GM12878 (cell line): ENCODE results near the gene UNC119B. TPM values are rescaled to one million over a fixed set of nuclear protein-coding genes. Genes with fewer than 3 reads are reported as not detected.

Source experiments
- ATAC-seq: fragments of 200-7000 bp; cut with Tn5 transposase; 3 replicates; pipeline ENCODE4 v1.9.1; 2020; ENCODE audit warnings: mild to moderate bottlenecking, moderate library complexity
- BruUV-seq: library from RNA; stranded (reverse); fragments of 400-500 nt; replicated peaks from 2 replicates; lab custom pipeline; 2021; lab: Mats Ljungman, UMichigan
- CTCF ChIA-PET: fragments of 300-600 bp; sonication (Branson Sonifier 250); formaldehyde crosslinking; extraction: SDS; loops from one replicate; lab custom pipeline; 2021; ENCODE audit warnings: inconsistent platforms; lab: Yijun Ruan, JAX
- POLR2A ChIA-PET: fragments of 350-600 bp; formaldehyde crosslinking; extraction: SDS; loops from one replicate; lab custom pipeline; 2021; ENCODE audit warnings: inconsistent platforms; lab: Charles Lee
- RAD21 ChIA-PET: fragments of 300-600 bp; sonication (Branson Sonifier 250); formaldehyde crosslinking; loops from one replicate; lab custom pipeline; 2023; ENCODE audit warnings: antibody characterized with exemption; ENCODE audit not compliant: unreplicated experiment; lab: Charles Lee
- SMC1A ChIA-PET: fragments of 300-600 bp; sonication (Branson Sonifier 250); formaldehyde crosslinking; loops from one replicate; lab custom pipeline; 2023; ENCODE audit not compliant: unreplicated experiment, uncharacterized antibody; lab: Charles Lee
- DNase-seq: peaks from one replicate; pipeline ENCODE4 v3.0.0-alpha.2; 2011; ENCODE audit warnings: low read depth, low spot score
- FAIRE-seq: peaks from 3 replicates; lab custom pipeline; 2011; peaks lifted over from hg19 to GRCh38; lab: Jason Lieb, UNC
- H2AFZ ChIP-seq: 2 replicates; pipeline ENCODE4 v1.6.0; 2011; ENCODE audit warnings: low read depth, low read length, control low read depth; ENCODE audit not compliant: control insufficient read depth
- H3K27ac ChIP-seq: 2 replicates; pipeline ENCODE4 v1.5.1; 2011; ENCODE audit warnings: control low read depth; ENCODE audit not compliant: control insufficient read depth, insufficient read depth
- H3K27me3 ChIP-seq, 2 experiments: replicated peaks in 1 of 2; 2 replicates each; pipeline versions ENCODE4 v1.6.0 to v1.6.1; 2011; ENCODE audit warnings: low read length in 1 of 2; ENCODE audit not compliant: control insufficient read depth in 2 of 2, insufficient read depth in 2 of 2
- H3K36me3 ChIP-seq, 2 experiments: 2 replicates each; pipeline ENCODE4 v1.5.1; 2011; ENCODE audit warnings: low read length in 1 of 2; ENCODE audit not compliant: control insufficient read depth in 2 of 2, insufficient read depth in 2 of 2
- H3K4me1 ChIP-seq: 2 replicates; pipeline ENCODE4 v1.6.1; 2011; ENCODE audit warnings: mild to moderate bottlenecking, low read length, moderate library complexity, mixed read lengths; ENCODE audit not compliant: control insufficient read depth, insufficient read depth
- H3K4me2 ChIP-seq: 2 replicates; pipeline ENCODE4 v1.6.0; 2011; ENCODE audit warnings: control low read depth; ENCODE audit not compliant: control insufficient read depth, insufficient read depth
- H3K4me3 ChIP-seq: fragments of 200-600 bp; sonication (generic); 2 replicates; pipeline ENCODE4 v1.5.1; 2016
- H3K79me2 ChIP-seq: 2 replicates; pipeline ENCODE4 v1.6.0; 2011; ENCODE audit warnings: low read length; ENCODE audit not compliant: control insufficient read depth, insufficient read depth
- H3K9ac ChIP-seq: 2 replicates; pipeline ENCODE4 v1.8.0; 2011; ENCODE audit warnings: low read length, control low read depth, mixed read lengths; ENCODE audit not compliant: control insufficient read depth, insufficient read depth
- H3K9me3 ChIP-seq: replicated peaks from 3 replicates; pipeline ENCODE4 v1.5.1; 2011; ENCODE audit warnings: mild to moderate bottlenecking, low read length; ENCODE audit not compliant: control insufficient read depth, insufficient read depth
- H4K20me1 ChIP-seq: 2 replicates; pipeline ENCODE4 v1.6.0; 2011; ENCODE audit not compliant: control insufficient read depth, insufficient read depth
- BACH1 ChIP-seq: fragments of 450-650 bp; IDR thresholded peaks from 2 replicates; pipeline ENCODE4 v1.6.1; 2017; ENCODE audit warnings: mild to moderate bottlenecking, borderline replicate concordance
- DPF2 ChIP-seq: fragments of 450-650 bp; IDR thresholded peaks from 2 replicates; pipeline ENCODE4 v1.6.1; 2017; ENCODE audit warnings: mild to moderate bottlenecking
- HDAC2 ChIP-seq: fragments of 200-600 bp; sonication (generic); IDR thresholded peaks from 2 replicates; pipeline ENCODE4 v1.6.1; 2017
- IKZF2 ChIP-seq, 2 experiments: fragments of 450-650 bp; IDR thresholded peaks; 2 replicates each; pipeline ENCODE4 v1.6.1; 2017; ENCODE audit warnings: mild to moderate bottlenecking in 2 of 2, moderate library complexity in 2 of 2
- KLF5 ChIP-seq: fragments of 450-650 bp; IDR thresholded peaks from 2 replicates; pipeline ENCODE4 v1.6.1; 2014; ENCODE audit warnings: mild to moderate bottlenecking; ENCODE audit not compliant: partially characterized antibody
- MLLT1 ChIP-seq: fragments of 450-650 bp; IDR thresholded peaks from 2 replicates; pipeline ENCODE4 v1.6.1; 2016; ENCODE audit warnings: mild to moderate bottlenecking
- NRF1 ChIP-seq: conservative IDR thresholded peaks from 2 replicates; pipeline ENCODE4 v1.6.1; 2011; ENCODE audit warnings: mild to moderate bottlenecking, low read depth, low read length, improper control_type of control experiment
- STAT3 ChIP-seq: IDR thresholded peaks from 2 replicates; pipeline ENCODE4 v1.6.1; 2011; ENCODE audit warnings: low read depth, low read length, improper control_type of control experiment
- TBL1XR1 ChIP-seq: IDR thresholded peaks from 2 replicates; pipeline ENCODE4 v1.6.1; 2012; ENCODE audit warnings: low read depth, low read length, improper control_type of control experiment
- TCF7 ChIP-seq: IDR thresholded peaks from 2 replicates; pipeline ENCODE4 v1.6.1; 2014; ENCODE audit warnings: antibody characterized with exemption, borderline replicate concordance
- ZBED1 ChIP-seq: IDR thresholded peaks from 2 replicates; pipeline ENCODE4 v1.6.1; 2016; ENCODE audit warnings: borderline replicate concordance
- ZNF384 ChIP-seq: IDR thresholded peaks from 2 replicates; pipeline ENCODE4 v1.6.1; 2012; ENCODE audit warnings: low read depth, mild to moderate bottlenecking, low read length, improper control_type of control experiment, borderline replicate concordance
- ZSCAN29 ChIP-seq: fragments of 450-650 bp; IDR thresholded peaks from 2 replicates; pipeline ENCODE4 v1.6.1; 2017; ENCODE audit warnings: mild to moderate bottlenecking, moderate library complexity
- WGBS: methylation state at CpG from one replicate; pipeline ENCODE4 v1.1.6; 2016; ENCODE audit warnings: low lambda C conversion rate; ENCODE audit not compliant: insufficient replicate concordance, insufficient coverage; ENCODE audit errors: missing lambda C conversion rate; 5-methylcytosine and 5-hydroxymethylcytosine counted together
- in situ Hi-C: fragments of 300-500 bp; cut with MboI; formaldehyde crosslinking; loops from 9 replicates; pipeline ENCODE4 v1.14.3; 2018; ENCODE audit warnings: mixed read lengths
- intact Hi-C: fragments of 100-400 bp; cut with micrococcal nuclease; formaldehyde crosslinking; loops from one replicate; pipeline ENCODE4 v1.14.2; 2022; ENCODE audit not compliant: unreplicated experiment
- polyA plus RNA-seq, 11 experiments: library from polyadenylated mRNA; depleted of rRNA in 4 of 11; unstranded in 6 of 11; stranded (reverse) in 5 of 11; fragments of >200 nt; fragmentation: Nextera tagmentation in 4 of 11; fragmentation: Illumina TruSeq in 1 of 11; extraction: Ambion mirVana in 4 of 11; extraction: Trizol in 1 of 11; gene quantifications; 1 replicate in 1 of 11; 2 replicates in 10 of 11; pipeline versions ENCODE4 v1.2.1 to v1.2.3, GENCODE V29; 2011 to 2016; ENCODE audit warnings: inconsistent platforms in 2 of 11, missing spikeins in 2 of 11, low read depth in 1 of 11
- total RNA-seq, 4 experiments: library from RNA; depleted of rRNA in 3 of 4; stranded (reverse); fragments of >200 nt in 3 of 4; fragmentation: Illumina TruSeq in 1 of 4; extraction: Trizol in 1 of 4; gene quantifications; 2 replicates each; pipeline versions ENCODE4 v1.2.1 to v1.2.3, GENCODE V29; 2013 to 2021
- TF ChIP-seq, protein P1 (sequence below): fragments of 450-650 bp; IDR thresholded peaks from 2 replicates; pipeline ENCODE4 v1.6.1; 2018; ENCODE audit warnings: mild to moderate bottlenecking, low read depth, moderate library complexity; ENCODE audit not compliant: partially characterized antibody
- TF ChIP-seq, protein P2 (sequence below): IDR thresholded peaks from 2 replicates; pipeline ENCODE4 v1.6.1; 2012; ENCODE audit warnings: improper control_type of control experiment, low read depth, low read length; ENCODE audit not compliant: insufficient replicate concordance

UNC119B gene
- total and polyA plus RNA-seq, 10 of the 15 experiments (the other 5 are each of a cell fraction or from before 2014, with no cell fraction given): 4.3 to 31.5 (median 10.5) TPM

DNA sequence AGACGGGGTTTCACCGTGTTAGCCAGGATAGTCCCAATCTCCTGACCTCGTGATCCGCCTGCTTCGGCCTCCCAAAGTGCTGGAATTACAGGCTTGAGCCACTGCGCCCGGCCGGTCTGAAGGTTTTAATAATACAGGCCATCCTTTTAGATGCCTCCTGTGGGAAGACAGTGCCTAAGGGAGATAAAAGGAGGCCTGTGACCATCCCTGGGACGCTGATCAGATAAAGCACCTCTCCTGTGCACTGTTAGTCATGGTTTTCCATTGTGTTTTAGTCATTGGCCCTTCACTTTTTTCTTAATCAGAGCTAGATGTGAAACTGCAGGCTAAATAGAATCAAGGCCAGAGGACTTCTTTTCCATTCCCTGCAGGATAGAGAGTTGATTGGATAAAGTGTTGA lies 7.8 kb downstream of the UNC119B start:
- in situ Hi-C loops (no loop called here), intact Hi-C loops (no loop called here)
- Histone ChIP-seq H3K79me2 (no peaks in the 10 kb centered on the region), H3K27ac (no peak overlapping the region), H3K4me1 (peaks cover 16% of the 10 kb centered on the region), H3K4me3 (no peak overlapping the region), H3K9me3 (no peaks in the 10 kb centered on the region), H3K27me3 (no peaks in the 10 kb centered on the region), H3K4me2 (no peak overlapping the region), H4K20me1 (no peaks in the 10 kb centered on the region), H3K9ac (no peak overlapping the region), H2AFZ (no peak overlapping the region), H3K36me3 (peaks cover 8 to 37% of the 10 kb centered on the region in 2 experiments)
- TF ChIP-seq BACH1: no peak
- no peak for TF ChIP-seq IKZF2 (IDR thresholded peaks at IDR 0.05)
- no peak for TF ChIP-seq TCF7
- TF ChIP-seq MLLT1: no peak
- TF ChIP-seq DPF2: no peak
- no peak for TF ChIP-seq ZBED1
- no peak for TF ChIP-seq ZSCAN29
- TF ChIP-seq, protein P1, sequence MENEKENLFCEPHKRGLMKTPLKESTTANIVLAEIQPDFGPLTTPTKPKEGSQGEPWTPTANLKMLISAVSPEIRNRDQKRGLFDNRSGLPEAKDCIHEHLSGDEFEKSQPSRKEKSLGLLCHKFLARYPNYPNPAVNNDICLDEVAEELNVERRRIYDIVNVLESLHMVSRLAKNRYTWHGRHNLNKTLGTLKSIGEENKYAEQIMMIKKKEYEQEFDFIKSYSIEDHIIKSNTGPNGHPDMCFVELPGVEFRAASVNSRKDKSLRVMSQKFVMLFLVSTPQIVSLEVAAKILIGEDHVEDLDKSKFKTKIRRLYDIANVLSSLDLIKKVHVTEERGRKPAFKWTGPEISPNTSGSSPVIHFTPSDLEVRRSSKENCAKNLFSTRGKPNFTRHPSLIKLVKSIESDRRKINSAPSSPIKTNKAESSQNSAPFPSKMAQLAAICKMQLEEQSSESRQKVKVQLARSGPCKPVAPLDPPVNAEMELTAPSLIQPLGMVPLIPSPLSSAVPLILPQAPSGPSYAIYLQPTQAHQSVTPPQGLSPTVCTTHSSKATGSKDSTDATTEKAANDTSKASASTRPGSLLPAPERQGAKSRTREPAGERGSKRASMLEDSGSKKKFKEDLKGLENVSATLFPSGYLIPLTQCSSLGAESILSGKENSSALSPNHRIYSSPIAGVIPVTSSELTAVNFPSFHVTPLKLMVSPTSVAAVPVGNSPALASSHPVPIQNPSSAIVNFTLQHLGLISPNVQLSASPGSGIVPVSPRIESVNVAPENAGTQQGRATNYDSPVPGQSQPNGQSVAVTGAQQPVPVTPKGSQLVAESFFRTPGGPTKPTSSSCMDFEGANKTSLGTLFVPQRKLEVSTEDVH: no peak
- no peak for TF ChIP-seq STAT3
- TF ChIP-seq TBL1XR1: no peak
- TF ChIP-seq KLF5: no peak
- no peak for TF ChIP-seq ZNF384
- TF ChIP-seq, protein P2, sequence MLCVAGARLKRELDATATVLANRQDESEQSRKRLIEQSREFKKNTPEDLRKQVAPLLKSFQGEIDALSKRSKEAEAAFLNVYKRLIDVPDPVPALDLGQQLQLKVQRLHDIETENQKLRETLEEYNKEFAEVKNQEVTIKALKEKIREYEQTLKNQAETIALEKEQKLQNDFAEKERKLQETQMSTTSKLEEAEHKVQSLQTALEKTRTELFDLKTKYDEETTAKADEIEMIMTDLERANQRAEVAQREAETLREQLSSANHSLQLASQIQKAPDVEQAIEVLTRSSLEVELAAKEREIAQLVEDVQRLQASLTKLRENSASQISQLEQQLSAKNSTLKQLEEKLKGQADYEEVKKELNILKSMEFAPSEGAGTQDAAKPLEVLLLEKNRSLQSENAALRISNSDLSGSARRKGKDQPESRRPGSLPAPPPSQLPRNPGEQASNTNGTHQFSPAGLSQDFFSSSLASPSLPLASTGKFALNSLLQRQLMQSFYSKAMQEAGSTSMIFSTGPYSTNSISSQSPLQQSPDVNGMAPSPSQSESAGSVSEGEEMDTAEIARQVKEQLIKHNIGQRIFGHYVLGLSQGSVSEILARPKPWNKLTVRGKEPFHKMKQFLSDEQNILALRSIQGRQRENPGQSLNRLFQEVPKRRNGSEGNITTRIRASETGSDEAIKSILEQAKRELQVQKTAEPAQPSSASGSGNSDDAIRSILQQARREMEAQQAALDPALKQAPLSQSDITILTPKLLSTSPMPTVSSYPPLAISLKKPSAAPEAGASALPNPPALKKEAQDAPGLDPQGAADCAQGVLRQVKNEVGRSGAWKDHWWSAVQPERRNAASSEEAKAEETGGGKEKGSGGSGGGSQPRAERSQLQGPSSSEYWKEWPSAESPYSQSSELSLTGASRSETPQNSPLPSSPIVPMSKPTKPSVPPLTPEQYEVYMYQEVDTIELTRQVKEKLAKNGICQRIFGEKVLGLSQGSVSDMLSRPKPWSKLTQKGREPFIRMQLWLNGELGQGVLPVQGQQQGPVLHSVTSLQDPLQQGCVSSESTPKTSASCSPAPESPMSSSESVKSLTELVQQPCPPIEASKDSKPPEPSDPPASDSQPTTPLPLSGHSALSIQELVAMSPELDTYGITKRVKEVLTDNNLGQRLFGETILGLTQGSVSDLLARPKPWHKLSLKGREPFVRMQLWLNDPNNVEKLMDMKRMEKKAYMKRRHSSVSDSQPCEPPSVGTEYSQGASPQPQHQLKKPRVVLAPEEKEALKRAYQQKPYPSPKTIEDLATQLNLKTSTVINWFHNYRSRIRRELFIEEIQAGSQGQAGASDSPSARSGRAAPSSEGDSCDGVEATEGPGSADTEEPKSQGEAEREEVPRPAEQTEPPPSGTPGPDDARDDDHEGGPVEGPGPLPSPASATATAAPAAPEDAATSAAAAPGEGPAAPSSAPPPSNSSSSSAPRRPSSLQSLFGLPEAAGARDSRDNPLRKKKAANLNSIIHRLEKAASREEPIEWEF: no peak
- TF ChIP-seq NRF1: no peak
- no peak for TF ChIP-seq HDAC2
- ChIA-PET POLR2A (no interaction called here), CTCF (interaction anchor here (1.0 to 1.9 kb wide), 2 partner anchors 71 to 90 kb away, joined by 3 to 5 read pairs; no protein-coding TSS in a partner anchor), RAD21 (interaction anchor here (1.9 kb wide), 1 partner anchor 254 kb away, joined by 4 read pairs; no protein-coding TSS in a partner anchor), SMC1A (interaction anchor here (0.9 to 6.4 kb wide), 2 partner anchors 70 to 254 kb away, joined by 3 to 43 read pairs; no protein-coding TSS in a partner anchor)
- BruUV-seq: no TSS peak
- no peak for ATAC-seq
- DNase-seq: no peak
- no peak for FAIRE-seq
- WGBS: 87% methylated on average over 9 of the region's 9 CpGs
